OCI-LY3 (cell line): ENCODE measurements around the gene NSG2.

Experiments
- H2AFZ ChIP-seq: fragments of 200-600, 300-600 bp; shearing (Covaris generic); 2 replicates; pipeline ENCODE4 v1.6.0; 2014; ENCODE audit warnings: antibody characterized with exemption, low read depth, low read length
- H3K27ac ChIP-seq: fragments of 200-600, 300-600 bp; sonication (generic); 2 replicates; pipeline ENCODE4 v1.5.1; 2014; ENCODE audit warnings: mild to moderate bottlenecking, low read length, moderate library complexity, mixed read lengths
- H3K27me3 ChIP-seq: fragments of 200-600, 300-600 bp; sonication (generic); 2 replicates; pipeline ENCODE4 v1.6.1; 2014; ENCODE audit warnings: low read depth, low read length, mixed read lengths
- H3K36me3 ChIP-seq: fragments of 200-600, 300-600 bp; sonication (generic); replicated peaks from 2 replicates; pipeline ENCODE3; 2014; ENCODE audit warnings: low read depth, low read length, mixed read lengths
- H3K4me1 ChIP-seq: fragments of 300-600, 200-600 bp; sonication (generic); 2 replicates; pipeline ENCODE4 v1.6.1; 2014; ENCODE audit warnings: low read length, mixed read lengths
- H3K4me2 ChIP-seq: fragments of 200-600, 300-600 bp; sonication (generic); 2 replicates; pipeline ENCODE4 v1.6.1; 2014; ENCODE audit warnings: low read length, mixed read lengths
- H3K4me3 ChIP-seq: fragments of 300-600, 200-600 bp; sonication (generic); 2 replicates; pipeline ENCODE4 v1.5.1; 2014; ENCODE audit warnings: antibody characterized with exemption, mild to moderate bottlenecking, low read length, moderate library complexity
- H3K79me2 ChIP-seq: fragments of 300-600, 200-600 bp; shearing (Covaris generic); 2 replicates; pipeline ENCODE4 v1.6.1; 2014; ENCODE audit warnings: mild to moderate bottlenecking, low read length, mixed read lengths
- H3K9ac ChIP-seq: fragments of 300-600, 200-600 bp; shearing (Covaris generic); 2 replicates; pipeline ENCODE4 v1.6.0; 2014; ENCODE audit warnings: mild to moderate bottlenecking, low read length, moderate library complexity
- H3K9me3 ChIP-seq: fragments of 200-600, 300-600 bp; shearing (Covaris generic); 2 replicates; pipeline ENCODE4 v1.6.1; 2014; ENCODE audit warnings: low read length, mixed read lengths; ENCODE audit not compliant: insufficient read depth
- H4K20me1 ChIP-seq: fragments of 200-600, 300-600 bp; sonication (generic); 2 replicates; pipeline ENCODE4 v1.6.1; 2016; ENCODE audit warnings: low read length, mixed read lengths; ENCODE audit not compliant: insufficient read depth
- CTCF ChIP-seq: fragments of 200-600, 300-600 bp; sonication (generic); IDR thresholded peaks from 2 replicates; pipeline ENCODE4 v1.5.1; 2014; ENCODE audit warnings: antibody characterized with exemption, low read length, low read depth
- EZH2phosphoT487 ChIP-seq: fragments of 200-600 bp; shearing (Covaris generic); IDR thresholded peaks from 2 replicates; pipeline ENCODE4 v1.6.1; 2018; ENCODE audit warnings: antibody characterized with exemption, mixed run types, low read depth

The NSG2 gene

GRCh38 chr5:174108745-174109144, 63.2 kb downstream of the NSG2 start:
- H3K9ac ChIP-seq: no peak overlapping the region
- no peaks in the 10 kb centered on the region for H3K79me2 ChIP-seq
- H3K4me2 ChIP-seq: no peak overlapping the region
- H3K27ac ChIP-seq: no peak overlapping the region
- TF ChIP-seq CTCF (no peak), EZH2phosphoT487 (no peak)
- no peak overlapping the region for H2AFZ ChIP-seq
- peaks cover 39% of the 10 kb centered on the region for H3K27me3 ChIP-seq
- no peak overlapping the region for H3K4me3 ChIP-seq
- H3K9me3 ChIP-seq: no peaks in the 10 kb centered on the region
- H3K36me3 ChIP-seq: no peaks in the 10 kb centered on the region
- no peaks in the 10 kb centered on the region for H4K20me1 ChIP-seq
- H3K4me1 ChIP-seq: no peaks in the 10 kb centered on the region

GRCh38 chr5:174109698-174110260, 64.3 kb downstream of the NSG2 start:
- Histone ChIP-seq H2AFZ (no peak overlapping the region), H3K27ac (no peak overlapping the region), H3K79me2 (no peaks in the 10 kb centered on the region), H3K36me3 (no peaks in the 10 kb centered on the region), H3K9ac (no peak overlapping the region), H3K9me3 (no peaks in the 10 kb centered on the region), H3K4me2 (no peak overlapping the region), H4K20me1 (no peaks in the 10 kb centered on the region), H3K4me1 (no peaks in the 10 kb centered on the region), H3K4me3 (no peak overlapping the region), H3K27me3 (peaks cover 39% of the 10 kb centered on the region)
- TF ChIP-seq CTCF (no peak), EZH2phosphoT487 (no peak)

- Histone ChIP-seq H3K36me3 (no peaks in the 10 kb centered on the region), H3K9ac (no peak overlapping the region), H3K79me2 (no peaks in the 10 kb centered on the region), H3K27ac (no peak overlapping the region), H4K20me1 (no peaks in the 10 kb centered on the region), H3K4me2 (no peak overlapping the region), H3K27me3 (peaks cover 37% of the 10 kb centered on the region), H3K4me3 (no peak overlapping the region), H2AFZ (no peak overlapping the region), H3K4me1 (no peaks in the 10 kb centered on the region), H3K9me3 (no peaks in the 10 kb centered on the region)
- TF ChIP-seq CTCF: no peak
- TF ChIP-seq EZH2phosphoT487: no peak
These were observed 64.8 kb downstream of the NSG2 start for GRCh38 chr5:174110310-174110709.

- Histone ChIP-seq H3K4me2 (no peak overlapping the region), H3K4me3 (no peak overlapping the region), H2AFZ (no peak overlapping the region), H3K4me1 (no peaks in the 10 kb centered on the region), H3K27ac (no peak overlapping the region), H3K36me3 (no peaks in the 10 kb centered on the region), H3K9me3 (no peaks in the 10 kb centered on the region), H3K79me2 (no peaks in the 10 kb centered on the region), H3K9ac (no peak overlapping the region), H4K20me1 (no peaks in the 10 kb centered on the region), H3K27me3 (peaks cover 37% of the 10 kb centered on the region)
- TF ChIP-seq CTCF (no peak), EZH2phosphoT487 (no peak)
These were observed 65.9 kb downstream of the NSG2 start for GRCh38 chr5:174111287-174111973.
